Esophagus muscularis mucosa (tissue), 4 donors: ENCODE data around the gene JAKMIP1.

ENCODE experiments used
- CTCF ChIP-seq, 3 experiments: fragments of 200-600 bp in 2 of 3; fragments of 450-650 bp in 1 of 3; sonication (generic) in 2 of 3; IDR thresholded peaks; one replicate each; pipeline ENCODE4 v1.5.1; 2017 to 2019; ENCODE audit warnings: antibody characterized with exemption in 3 of 3, mild to moderate bottlenecking in 2 of 3, moderate library complexity in 1 of 3
- EP300 ChIP-seq: sonication (generic); formaldehyde crosslinking; IDR thresholded peaks from one replicate; pipeline ENCODE4 v1.6.1; 2017; ENCODE audit warnings: antibody characterized with exemption
- POLR2A ChIP-seq: fragments of 450-650 bp; IDR thresholded peaks from one replicate; pipeline ENCODE4 v1.6.1; 2017; ENCODE audit warnings: antibody characterized with exemption, moderate library complexity, mild to moderate bottlenecking, low read depth
- POLR2AphosphoS5 ChIP-seq, 2 donors: sonication (generic); formaldehyde crosslinking; IDR thresholded peaks; one replicate each; pipeline ENCODE4 v1.6.1; 2017; ENCODE audit warnings: antibody characterized with exemption in 2 of 2

GRCh38 chr4:6005175-6005574, 195.2 kb downstream of the JAKMIP1 start:
- TF ChIP-seq POLR2A (no peak), CTCF (IDR thresholded peaks at IDR 0.05) (no peak), POLR2AphosphoS5 (IDR thresholded peaks at IDR 0.05) (no peak), EP300 (no peak)
